ENCODE data around the gene TMEM127.
"Not testable (repeated sequence)": the region's sequence is repeated elsewhere in the genome, so short reads cannot be mapped to it uniquely, and the experiment has no call there.

TMEM127 gene

GRCh38 chr2:96262306-96262705, 3.5 kb downstream of the TMEM127 start:
- DNase-seq = no peak

GRCh38 chr2:96261328-96262003, 4.3 kb downstream of the TMEM127 start:
- no peak for DNase-seq

- DNase-seq = peak; percentile 52
Measured at GRCh38 chr2:96260387-96261260, 5.2 kb downstream of the TMEM127 start.

GRCh38 chr2:96259497-96259921, 6.3 kb downstream of the TMEM127 start:
- no peak for DNase-seq

- no peak for DNase-seq
Measured at GRCh38 chr2:96258166-96259022, 7.4 kb downstream of the TMEM127 start.

DNA sequence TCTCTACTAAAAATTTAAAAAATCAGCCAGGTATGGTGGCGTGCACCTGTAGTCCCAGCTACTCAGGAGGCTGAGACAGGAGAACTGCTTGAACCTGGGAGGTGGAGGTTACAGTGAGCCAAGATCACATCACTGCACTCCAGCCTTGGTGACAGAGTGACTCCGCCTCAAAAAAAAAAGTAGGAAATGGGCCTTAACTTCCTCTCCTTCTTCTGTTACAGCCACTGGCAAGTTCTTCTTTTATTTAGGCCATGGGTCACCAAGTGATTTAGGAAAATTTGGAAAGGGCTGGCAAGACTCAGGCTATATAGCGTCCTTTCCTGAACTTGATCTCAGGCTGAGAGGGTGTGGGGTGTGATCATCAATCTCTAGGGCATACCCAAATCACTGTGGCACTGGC, 8.1 kb downstream of the TMEM127 start:
- not testable (repeated sequence) for DNase-seq

DNA sequence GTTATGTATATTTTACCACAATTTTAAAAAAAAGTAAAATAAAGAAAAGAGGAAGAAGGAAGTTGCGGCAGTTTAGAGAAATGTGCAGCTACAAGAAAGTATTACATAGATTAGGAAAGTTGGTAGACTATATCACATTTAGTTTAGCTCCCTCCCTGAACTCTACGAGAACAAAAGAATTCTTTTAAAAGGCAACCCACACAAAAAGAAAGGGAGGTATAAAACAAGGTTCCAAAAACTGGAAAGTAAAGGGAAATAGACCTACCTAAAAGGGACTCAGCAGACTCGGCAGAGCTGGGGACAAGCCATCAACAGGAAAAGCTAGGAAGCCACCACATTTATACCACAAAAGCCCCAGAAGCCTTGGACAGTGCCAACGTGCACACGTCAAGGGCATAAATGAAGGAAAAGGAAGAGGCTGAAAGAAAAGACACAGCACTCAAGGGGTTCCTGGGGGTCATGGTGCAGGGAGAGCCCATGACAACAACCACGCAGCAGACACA, 9.1 kb downstream of the TMEM127 start:
- no peak for DNase-seq

DNA sequence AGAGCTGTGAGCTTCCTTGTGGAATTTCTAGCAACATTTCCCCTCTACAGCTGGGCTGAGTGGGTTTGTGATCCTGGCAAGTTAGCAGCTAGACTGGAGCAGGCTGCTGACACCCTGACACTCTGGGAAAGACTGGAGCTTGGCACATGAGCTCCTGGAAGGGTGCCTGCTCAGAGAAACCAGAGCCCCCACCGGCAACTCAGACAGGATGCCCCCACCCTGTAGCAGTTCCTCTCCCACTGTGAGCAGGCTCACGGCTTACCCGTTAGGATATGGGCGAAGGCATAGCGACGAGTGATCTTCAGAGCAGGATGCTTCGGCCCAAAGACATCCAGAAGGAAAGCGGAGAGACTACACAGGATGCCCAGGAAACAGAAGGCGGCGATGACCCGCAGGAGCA, 11.2 kb downstream of the TMEM127 start:
- DNase-seq = no peak

DNA sequence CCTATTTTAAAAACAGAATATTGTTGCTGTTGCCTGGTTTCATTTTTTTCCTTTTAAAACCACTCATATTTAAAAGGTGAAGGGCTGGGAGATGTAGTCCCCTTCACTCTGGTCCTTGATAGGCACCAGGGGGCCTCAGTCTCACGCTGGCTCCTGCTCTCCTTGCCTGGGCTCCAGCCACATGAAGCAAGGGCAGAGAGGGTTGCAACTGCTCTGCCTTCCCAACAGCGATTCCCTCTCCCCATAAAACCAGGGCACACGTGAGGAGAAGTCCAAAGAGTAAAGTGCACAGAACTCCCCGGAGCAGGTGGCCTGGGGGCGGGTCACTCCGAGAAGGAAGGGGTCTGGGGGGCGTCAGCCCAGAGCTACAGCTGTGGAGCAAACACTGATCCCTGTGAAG, 12.8 kb downstream of the TMEM127 start:
- no peak for DNase-seq

DNA sequence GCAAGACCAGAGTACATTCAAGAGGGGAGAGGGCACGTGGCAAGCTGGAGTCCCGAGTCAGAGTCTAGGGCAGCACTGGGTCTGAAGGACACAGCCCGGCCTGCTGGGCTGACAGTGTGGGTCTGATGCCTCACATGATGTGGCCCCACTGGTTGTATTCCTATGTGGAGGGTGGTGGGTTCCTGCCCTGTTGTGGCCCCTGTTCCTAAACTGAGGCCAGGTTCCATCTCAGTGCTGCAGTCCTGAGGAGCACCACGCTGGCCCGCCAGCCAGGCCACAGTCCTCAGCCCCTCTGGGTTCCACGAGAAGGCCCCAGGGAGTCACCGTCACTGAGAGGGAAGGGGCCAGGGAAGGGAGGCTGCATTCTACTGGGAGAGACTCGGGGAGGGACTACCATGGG, 13.3 kb downstream of the TMEM127 start:
- DNase-seq = no peak

- no peak for DNase-seq
Measured at GRCh38 chr2:96251721-96252292, 14.0 kb downstream of the TMEM127 start.

DNA sequence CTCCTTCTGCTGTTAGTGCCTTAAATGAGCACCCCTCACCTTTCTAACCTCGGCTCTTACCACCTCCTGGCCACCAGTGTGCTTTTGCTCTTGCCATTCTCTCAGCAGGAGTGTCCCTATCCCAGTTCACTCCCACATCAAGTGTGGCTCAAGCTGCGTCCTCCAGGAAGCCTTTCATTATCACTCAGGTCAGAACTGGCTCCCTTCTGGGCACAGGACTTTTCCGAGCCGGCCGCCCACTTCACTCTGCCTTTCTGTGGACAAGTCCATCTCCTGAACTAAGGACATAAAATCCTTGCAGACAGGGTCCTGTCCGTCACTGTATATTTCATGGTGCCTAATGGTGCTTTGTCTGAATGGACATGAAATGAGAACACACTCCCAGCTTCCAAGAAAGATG, 15.6 kb downstream of the TMEM127 start:
- no peak for DNase-seq

GRCh38 chr2:96249654-96250053, 16.1 kb downstream of the TMEM127 start:
- no peak for DNase-seq

GRCh38 chr2:96248624-96249023, 17.2 kb downstream of the TMEM127 start:
- DNase-seq = no peak

DNA sequence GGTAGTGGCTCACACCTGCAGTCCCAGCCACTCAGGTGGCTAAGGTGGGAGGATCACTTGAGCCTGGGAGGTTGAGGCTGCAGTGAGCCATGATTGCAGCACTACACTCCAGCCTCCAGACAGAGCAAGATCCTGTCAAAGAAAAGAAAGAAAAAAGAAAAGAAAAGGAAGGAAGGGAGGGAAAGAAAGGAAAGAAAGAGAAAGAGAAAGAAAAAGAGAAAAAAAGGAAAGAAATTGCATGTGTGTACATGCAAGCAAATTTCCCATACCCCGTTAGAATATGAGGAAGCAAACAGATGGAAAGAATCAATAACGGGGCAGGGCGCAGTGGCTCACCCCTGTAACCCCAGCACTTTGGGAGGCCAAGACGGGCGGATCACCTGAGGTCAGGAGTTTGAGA, 17.9 kb downstream of the TMEM127 start:
- no peak for DNase-seq

GRCh38 chr2:96247009-96247408, 18.8 kb downstream of the TMEM127 start:
- DNase-seq = no peak

- DNase-seq = peak; percentile 46
Measured at GRCh38 chr2:96245609-96246390, 20.0 kb downstream of the TMEM127 start.

GRCh38 chr2:96243843-96244242, 22.0 kb downstream of the TMEM127 start:
- no peak for DNase-seq

- peak; percentile 92 for DNase-seq
Measured at GRCh38 chr2:96241900-96242611, 23.7 kb downstream of the TMEM127 start.

DNA sequence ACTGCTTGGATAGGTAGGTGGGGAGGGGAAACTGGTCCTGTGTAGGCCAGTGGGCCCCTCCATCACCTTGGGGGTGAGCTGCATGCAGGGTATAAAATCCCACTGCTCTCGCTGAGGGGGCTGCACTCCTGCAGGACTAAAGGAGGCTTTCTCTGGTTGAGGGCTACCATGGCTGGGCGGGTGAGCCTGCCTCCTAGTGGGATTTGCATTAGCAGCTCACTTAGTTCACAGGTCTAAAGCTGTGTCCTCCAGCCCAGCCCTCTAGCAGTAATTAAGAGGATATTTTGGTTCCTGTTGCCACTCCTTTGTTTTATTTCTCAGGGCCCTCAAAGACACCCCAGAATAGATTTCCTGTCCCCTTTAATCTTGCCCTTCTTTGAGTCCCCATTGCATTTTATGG, 24.6 kb downstream of the TMEM127 start:
- DNase-seq = no peak

- no peak for DNase-seq
Measured at GRCh38 chr2:96240341-96241038, 25.3 kb downstream of the TMEM127 start.
